Activated CD4-positive, alpha-beta T cell treated with anti-CD3 and anti-CD28 coated beads, Interleukin-2, Interleukin-4, amounts not matched to agents 100 ng/mL and 50 ng/mL, durations not matched to agents 16 hours and 8 hours (primary cell): ENCODE data around the gene PCDHGA1.
"Not testable (repeated sequence)": the region's sequence is repeated elsewhere in the genome, so short reads cannot be mapped to it uniquely, and the experiment has no call there.

Source experiments
- DNase-seq: peaks from one replicate; pipeline ENCODE4 v3.0.0-alpha.2; 2020; ENCODE audit warnings: low spot score

The PCDHGA1 gene

GRCh38 chr5:141346017-141346416, 15.7 kb downstream of the PCDHGA1 start:
- not testable (repeated sequence) for DNase-seq

DNA sequence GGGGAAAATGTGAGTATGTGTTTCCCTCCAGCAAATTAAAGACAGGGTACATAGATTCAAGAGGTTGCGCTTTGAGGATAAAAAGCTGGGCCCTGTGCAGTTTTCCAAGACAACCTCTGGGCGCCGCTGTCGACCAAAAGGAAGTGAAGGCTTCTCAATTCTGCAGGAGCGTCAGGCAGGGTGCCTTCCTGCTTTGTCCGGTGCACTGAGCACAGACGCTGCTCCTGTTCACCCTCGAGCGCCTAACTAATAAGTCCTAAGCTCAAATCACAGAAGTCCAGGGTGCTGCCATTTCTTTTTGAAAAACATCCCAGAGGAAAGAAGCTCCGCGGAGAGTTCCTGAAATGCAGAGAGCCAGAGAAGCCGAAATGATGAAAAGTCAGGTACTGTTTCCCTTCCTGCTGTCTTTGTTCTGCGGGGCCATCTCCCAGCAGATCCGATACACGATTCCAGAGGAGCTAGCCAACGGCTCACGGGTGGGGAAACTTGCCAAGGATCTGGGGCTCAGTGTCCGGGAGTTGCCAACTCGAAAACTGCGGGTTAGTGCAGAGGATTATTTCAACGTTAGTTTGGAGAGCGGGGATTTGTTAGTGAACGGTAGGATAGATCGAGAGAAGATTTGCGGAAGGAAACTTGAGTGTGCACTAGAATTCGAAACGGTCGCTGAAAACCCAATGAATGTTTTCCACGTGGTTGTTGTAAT, 19.8 kb downstream of the PCDHGA1 start, which contains the start of gene PCDHGB1:
Gene PCDHGB1 (plus strand): TSS at position 183 of the 703 bp plus-strand sequence. CDS start 162 bp downstream, at position 345.
- DNase-seq, result peak; percentile 25

DNA sequence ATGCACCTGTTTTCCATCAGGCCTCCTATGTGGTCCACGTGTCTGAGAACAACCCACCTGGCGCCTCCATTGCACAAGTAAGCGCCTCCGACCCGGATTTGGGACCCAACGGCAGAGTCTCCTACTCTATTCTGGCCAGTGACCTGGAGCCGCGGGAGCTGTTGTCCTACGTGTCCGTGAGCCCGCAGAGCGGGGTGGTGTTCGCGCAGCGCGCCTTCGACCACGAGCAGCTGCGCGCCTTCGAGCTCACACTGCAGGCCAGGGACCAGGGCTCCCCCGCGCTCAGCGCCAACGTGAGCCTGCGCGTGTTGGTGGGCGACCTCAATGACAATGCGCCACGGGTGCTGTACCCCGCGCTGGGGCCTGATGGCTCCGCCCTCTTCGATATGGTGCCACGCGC, 21.3 kb downstream of the PCDHGA1 start:
- no peak for DNase-seq

DNA sequence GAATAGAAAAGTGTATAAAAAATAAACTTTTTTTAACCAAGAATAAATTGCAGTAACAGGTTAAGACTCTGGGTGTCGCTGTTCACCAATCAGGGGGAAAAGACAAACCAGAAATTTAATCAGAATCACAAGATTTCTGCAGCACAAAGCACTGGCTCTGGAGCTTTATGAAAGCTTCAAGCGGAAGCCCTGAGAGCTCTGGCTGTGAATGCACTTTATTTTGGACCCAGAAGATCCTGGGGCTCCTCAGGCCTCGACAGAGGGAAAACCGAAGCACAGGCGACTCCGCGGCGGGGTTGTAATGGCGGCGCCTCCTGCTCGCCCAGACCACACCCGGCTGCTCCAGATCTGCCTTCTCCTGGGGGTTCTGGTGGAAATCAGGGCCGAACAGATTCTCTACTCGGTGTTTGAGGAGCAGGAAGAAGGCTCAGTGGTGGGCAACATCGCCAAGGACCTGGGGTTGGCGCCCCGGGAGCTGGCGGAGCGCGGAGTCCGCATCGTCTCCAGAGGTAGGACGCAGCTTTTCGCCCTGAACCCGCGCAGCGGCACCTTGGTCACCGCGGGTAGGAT, 24.7 kb downstream of the PCDHGA1 start, which contains the start of gene PCDHGA4:
Gene PCDHGA4 (plus strand): TSS at position 122 of the 570 bp plus-strand sequence. CDS start 87 bp downstream, at position 209.
- no peak for DNase-seq

- no peak for DNase-seq
These were observed 25.3 kb downstream of the PCDHGA1 start for GRCh38 chr5:141355641-141356040.

DNA sequence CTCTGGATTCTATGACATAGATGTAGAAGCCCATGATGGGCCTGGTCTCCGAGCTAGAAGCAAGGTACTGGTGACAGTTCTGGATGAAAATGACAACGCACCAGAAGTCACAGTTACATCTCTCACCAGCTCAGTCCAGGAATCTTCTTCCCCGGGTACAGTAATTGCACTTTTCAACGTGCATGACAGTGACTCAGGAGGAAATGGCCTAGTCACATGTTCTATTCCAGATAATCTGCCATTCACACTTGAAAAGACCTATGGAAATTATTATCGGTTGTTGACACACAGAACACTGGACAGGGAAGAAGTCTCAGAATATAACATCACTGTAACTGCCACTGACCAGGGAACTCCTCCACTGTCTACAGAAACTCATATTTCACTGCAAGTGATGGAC, 25.8 kb downstream of the PCDHGA1 start:
- DNase-seq, result no peak

- no peak for DNase-seq
These were observed 26.6 kb downstream of the PCDHGA1 start for GRCh38 chr5:141356950-141357349.

DNA sequence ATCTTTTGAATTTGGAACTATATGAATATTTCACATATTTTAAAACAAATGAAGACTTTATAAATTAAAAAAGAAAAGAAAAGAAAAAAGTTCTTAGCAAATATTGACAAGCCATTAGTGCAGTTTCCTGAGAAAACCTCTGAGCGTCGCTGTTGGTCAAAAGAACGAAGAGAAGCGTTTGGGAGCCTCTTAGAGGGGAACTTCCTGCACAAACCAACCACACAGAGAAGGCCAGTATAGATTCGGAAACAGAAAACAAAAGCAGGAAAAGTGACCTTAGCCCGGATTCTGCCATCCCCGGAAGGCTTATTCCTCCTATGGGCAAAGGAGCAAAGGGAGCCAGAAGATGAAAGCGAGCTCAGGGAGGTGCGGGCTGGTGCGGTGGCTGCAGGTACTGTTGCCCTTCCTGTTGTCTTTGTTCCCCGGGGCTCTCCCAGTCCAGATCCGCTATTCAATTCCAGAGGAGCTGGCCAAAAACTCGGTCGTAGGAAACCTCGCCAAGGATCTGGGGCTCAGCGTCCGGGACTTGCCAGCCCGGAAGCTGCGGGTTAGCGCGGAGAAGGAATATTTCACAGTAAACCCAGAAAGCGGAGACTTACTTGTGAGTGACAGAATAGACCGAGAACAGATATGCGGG, 29.6 kb downstream of the PCDHGA1 start, which contains the start of gene PCDHGB2:
Gene PCDHGB2 (plus strand): TSS at position 205 of the 637 bp plus-strand sequence. CDS start 142 bp downstream, at position 347.
- no peak for DNase-seq

DNA sequence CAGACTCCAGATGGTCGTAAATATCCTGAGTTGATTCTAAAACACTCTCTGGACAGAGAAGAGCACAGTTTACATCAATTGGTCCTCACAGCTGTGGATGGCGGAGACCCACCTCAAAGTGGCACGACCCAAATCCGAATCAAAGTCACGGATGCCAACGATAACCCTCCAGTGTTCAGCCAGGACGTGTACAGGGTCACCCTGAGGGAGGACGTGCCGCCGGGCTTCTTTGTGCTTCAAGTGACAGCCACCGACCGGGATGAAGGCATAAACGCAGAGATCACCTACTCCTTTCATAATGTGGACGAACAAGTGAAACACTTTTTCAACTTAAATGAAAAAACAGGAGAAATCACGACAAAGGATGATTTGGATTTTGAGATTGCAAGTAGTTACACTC, 30.4 kb downstream of the PCDHGA1 start:
- DNase-seq, result no peak

DNA sequence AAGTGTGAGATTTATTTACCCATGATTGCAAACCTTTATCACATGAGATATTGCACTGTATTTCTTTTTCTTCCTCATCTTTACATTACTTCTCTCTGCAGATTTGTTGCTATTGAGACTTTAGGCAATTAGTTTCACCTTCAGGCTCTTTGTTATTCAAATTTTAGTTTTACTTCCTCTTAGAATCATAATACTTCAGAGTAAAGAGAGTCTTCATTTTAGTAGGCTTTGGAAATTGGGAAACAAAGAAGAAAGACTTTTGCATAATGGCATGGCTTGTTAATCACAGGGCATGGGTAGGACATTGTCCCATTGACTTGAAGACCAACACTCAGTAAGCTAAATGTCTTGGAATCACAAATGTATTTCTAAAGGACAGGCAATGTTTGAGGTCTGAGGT, 32.4 kb downstream of the PCDHGA1 start:
- DNase-seq, result no peak

- DNase-seq, result no peak
These were observed 33.8 kb downstream of the PCDHGA1 start, which contains the start of gene PCDHGA5 for GRCh38 chr5:141363952-141364660. PCDHGA5 (plus strand) TSS chr5:141364162; CDS start chr5:141364331, 169 bp downstream.

GRCh38 chr5:141366016-141366896, 35.9 kb downstream of the PCDHGA1 start:
- no peak for DNase-seq

GRCh38 chr5:141369994-141370848, 39.9 kb downstream of the PCDHGA1 start, which contains the start of gene PCDHGB3:
PCDHGB3 (plus strand) TSS chr5:141370242; CDS start chr5:141370395, 153 bp downstream.
- peak; percentile 19 for DNase-seq

DNA sequence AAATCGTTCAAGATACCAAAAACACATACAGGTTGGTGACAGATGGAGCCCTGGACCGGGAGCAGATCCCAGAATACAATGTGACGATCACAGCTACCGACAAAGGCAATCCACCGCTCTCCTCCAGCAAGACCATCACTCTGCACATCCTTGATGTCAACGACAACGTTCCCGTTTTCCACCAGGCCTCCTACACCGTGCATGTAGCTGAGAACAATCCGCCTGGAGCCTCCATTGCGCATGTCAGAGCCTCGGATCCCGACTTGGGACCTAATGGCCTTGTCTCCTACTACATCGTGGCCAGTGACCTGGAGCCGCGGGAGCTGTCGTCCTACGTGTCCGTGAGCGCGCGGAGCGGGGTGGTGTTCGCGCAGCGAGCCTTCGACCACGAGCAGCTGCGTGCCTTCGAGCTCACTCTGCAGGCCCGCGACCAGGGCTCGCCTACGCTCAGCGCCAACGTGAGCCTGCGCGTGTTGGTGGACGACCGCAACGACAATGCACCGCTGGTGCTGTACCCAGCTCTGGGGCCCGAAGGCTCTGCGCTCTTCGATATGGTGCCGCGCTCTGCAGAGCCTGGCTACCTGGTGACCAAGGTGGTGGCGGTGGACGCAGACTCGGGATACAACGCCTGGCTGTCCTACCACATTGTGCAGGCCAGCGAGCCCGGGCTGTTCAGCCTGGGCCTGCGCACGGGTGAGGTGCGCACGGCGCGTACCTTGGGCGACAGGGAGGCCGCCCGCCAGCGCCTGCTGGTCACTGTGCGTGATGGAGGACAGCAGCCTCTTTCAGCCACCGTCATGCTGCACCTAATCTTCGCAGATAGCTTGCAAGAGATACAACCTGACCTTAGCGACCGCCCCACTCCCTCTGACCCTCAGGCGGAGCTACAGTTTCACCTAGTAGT, 41.5 kb downstream of the PCDHGA1 start:
- DNase-seq, result no peak

- no peak for DNase-seq
These were observed 43.5 kb downstream of the PCDHGA1 start, which contains the start of gene PCDHGA6 for GRCh38 chr5:141373673-141374317. PCDHGA6 (plus strand) TSS chr5:141373891; CDS start chr5:141374084, 193 bp downstream.

GRCh38 chr5:141374627-141375026, 44.3 kb downstream of the PCDHGA1 start:
- no peak for DNase-seq

GRCh38 chr5:141375444-141376155, 45.3 kb downstream of the PCDHGA1 start:
- not testable (repeated sequence) for DNase-seq
